HG03439 (cell line): Measurements from ENCODE around the gene TPST1.
"Not testable (repeated sequence)": the region's sequence is repeated elsewhere in the genome, so short reads cannot be mapped to it uniquely, and the experiment has no call there.

Experiments
- ATAC-seq: cut with Tn5 transposase; IDR thresholded peaks from one replicate; pipeline ENCODE4 v1.9.1; 2021; ENCODE audit warnings: mild to moderate bottlenecking, moderate library complexity; ENCODE audit not compliant: unreplicated experiment

The TPST1 gene

GRCh38 chr7:66376264-66376945 is 171.3 kb downstream of the TPST1 start:
- no peak for ATAC-seq

- no peak for ATAC-seq
These were observed 171.9 kb downstream of the TPST1 start for GRCh38 chr7:66377045-66377444.

- ATAC-seq = no peak
These were observed 172.6 kb downstream of the TPST1 start for GRCh38 chr7:66377714-66378113.

- ATAC-seq = no peak
These were observed 174.5 kb downstream of the TPST1 start for GRCh38 chr7:66379542-66380160.

- ATAC-seq = no peak
These were observed 175.2 kb downstream of the TPST1 start for GRCh38 chr7:66380272-66380888.

- ATAC-seq = not testable (repeated sequence)
These were observed 177.2 kb downstream of the TPST1 start for GRCh38 chr7:66382182-66382923.

- not testable (repeated sequence) for ATAC-seq
These were observed 180.2 kb downstream of the TPST1 start for GRCh38 chr7:66385191-66385905.

- not testable (repeated sequence) for ATAC-seq
These were observed 190.0 kb downstream of the TPST1 start for GRCh38 chr7:66395128-66395571.

GRCh38 chr7:66396052-66396451 is 190.9 kb downstream of the TPST1 start:
- ATAC-seq = not testable (repeated sequence)

- ATAC-seq = not testable (repeated sequence)
These were observed 193.7 kb downstream of the TPST1 start for GRCh38 chr7:66398841-66399240.

GRCh38 chr7:66399566-66399965 is 194.4 kb downstream of the TPST1 start:
- no peak for ATAC-seq

- ATAC-seq = no peak
These were observed 195.3 kb downstream of the TPST1 start for GRCh38 chr7:66400400-66400799.

- ATAC-seq = not testable (repeated sequence)
These were observed 196.0 kb downstream of the TPST1 start for GRCh38 chr7:66401126-66401525.

GRCh38 chr7:66401932-66402331 is 196.8 kb downstream of the TPST1 start:
- ATAC-seq = not testable (repeated sequence)

GRCh38 chr7:66403564-66403963 is 198.4 kb downstream of the TPST1 start:
- no peak for ATAC-seq

- no peak for ATAC-seq
These were observed 204.4 kb downstream of the TPST1 start for GRCh38 chr7:66409493-66409892.
